Pancreas (tissue), 10 donors: ENCODE data around the gene CPN2. TPM values are rescaled to one million over a fixed set of nuclear protein-coding genes. Genes with fewer than 3 reads are reported as not detected.

Experiments
- ATAC-seq, 4 donors: fragments of 200-7000 bp; cut with Tn5 transposase; one replicate each; pipeline versions ENCODE4 v1.8.0 to v1.9.1; 2020; ENCODE audit warnings: mild to moderate bottlenecking in 4 of 4, moderate library complexity in 4 of 4
- DNase-seq, 6 donors: peaks; one replicate each; pipeline ENCODE4 v3.0.0-alpha.2; 2020
- FAIRE-seq: peaks from 2 replicates; lab custom pipeline; 2012; peaks lifted over from hg19 to GRCh38; lab: Jason Lieb, UNC
- H3K27ac ChIP-seq, 4 donors: fragments of 200-600 bp; sonication (generic); 1 replicate in 3 of 4; 2 replicates in 1 of 4; pipeline versions ENCODE4 v1.5.0 to v1.8.0; 2020
- H3K27me3 ChIP-seq, 4 donors: fragments of 200-600 bp; one replicate each; pipeline ENCODE4 v1.8.0; 2021
- H3K36me3 ChIP-seq, 3 donors: fragments of 200-600 bp; sonication (generic) in 1 of 3; one replicate each; pipeline versions ENCODE4 v1.5.0 to v1.8.0; 2020 to 2021
- H3K4me1 ChIP-seq, 3 donors: fragments of 200-600 bp; one replicate each; pipeline ENCODE4 v1.8.0; 2021
- H3K4me3 ChIP-seq, 4 donors: fragments of 200-600 bp; sonication (generic) in 2 of 4; one replicate each; pipeline versions ENCODE4 v1.5.0 to v1.8.0; 2020 to 2021
- H3K9me3 ChIP-seq, 4 donors: fragments of 200-600 bp; one replicate each; pipeline ENCODE4 v1.8.0; 2021
- WGBS, 2 donors: extraction: QIAGEN DNeasy Blood & Tissue Kit; methylation state at CpG; one replicate each; pipeline ENCODE4 v1.1.7; 2013; 5-methylcytosine and 5-hydroxymethylcytosine counted together
- intact Hi-C, 3 donors: fragments of 100-400 bp; cut with DNase I; formaldehyde crosslinking; loops; one replicate each; pipeline versions ENCODE4 v1.11.1 to v1.14.2; 2022
- polyA plus RNA-seq, 2 donors: library from polyadenylated mRNA; stranded (reverse); fragments of 200-250 nt; gene quantifications; one replicate each; pipeline ENCODE4 v1.2.3, GENCODE V29; 2013
- total RNA-seq, 6 donors: library from RNA; stranded (reverse); fragmentation: NEBNext Ultra II Directional in 4 of 6; extraction: Animal tissue kit (Norgen Biotek cat#: 25700) in 4 of 6; gene quantifications; one replicate each; pipeline versions ENCODE4 v1.2.1 to v1.2.4, GENCODE V29; 2021 to 2023
- TF ChIP-seq, protein P1 (sequence below), 4 donors: fragments of 200-600 bp; sonication (generic) in 3 of 4; IDR thresholded peaks; one replicate each; pipeline versions ENCODE4 v1.5.0 to v1.8.0; 2021; ENCODE audit warnings: antibody characterized with exemption in 4 of 4
- donor health status: healthy with polysubstance abuse.
- donor health status: DM: no; HTN: no; CAD: no; lungs with moderate emphysema.
- donor health status: DM: no; HTN: no; CAD: no.
- donor health status: control.
- donor health status: control.
- donor health status: Bipolar disorder and iron deficiency.
- donor health status: DM: yes; HTN: yes; CAD: no.
- donor health status: DM: no; HTN: no; CAD: no.
- donor health status: DM: no; HTN: no; CAD: no.
- donor health status: DM: yes; HTN: yes; CAD: no.

The CPN2 gene
- total and polyA plus RNA-seq, 8 donors: 0.09 TPM; not detected in 7

DNA sequence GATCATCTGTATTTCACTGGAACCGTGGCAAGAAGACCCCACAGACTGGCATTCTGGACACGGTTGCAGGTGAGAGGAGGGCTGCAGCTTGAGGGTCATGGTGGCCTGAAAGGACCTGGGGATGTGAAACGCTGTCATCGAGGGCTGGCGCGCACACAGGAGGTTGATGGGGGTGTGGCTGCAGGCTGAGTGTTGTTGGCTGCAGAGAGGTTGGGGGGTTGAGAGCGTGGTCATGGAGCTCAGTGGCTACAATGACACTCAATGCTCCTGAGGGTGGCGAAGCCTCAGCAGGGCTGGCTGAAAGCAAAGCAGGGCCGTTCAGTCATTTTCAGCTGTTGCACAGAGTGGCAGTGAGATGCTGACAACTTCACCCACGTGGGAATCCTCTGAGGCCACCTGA, 21.0 kb downstream of the CPN2 start:
- intact Hi-C loops: loop anchor here in 1 of 3 donors (5.0 kb wide), 1 partner anchor 77 kb away; no protein-coding TSS in a partner anchor
- no peak for FAIRE-seq
- no peaks in the 10 kb centered on the region for H3K9me3 ChIP-seq
- WGBS, 2 donors: 78 to 80% methylated on average over 10 of the region's 10 CpGs
- H3K27me3 ChIP-seq: peaks cover 0 to 3% (median 0%) of the 10 kb centered on the region in 4 donors
- H3K36me3 ChIP-seq: no peaks in the 10 kb centered on the region
- no peak overlapping the region for H3K27ac ChIP-seq
- H3K4me1 ChIP-seq: peaks cover 5 to 11% (median 6%) of the 10 kb centered on the region in 3 donors
- TF ChIP-seq, protein P1, sequence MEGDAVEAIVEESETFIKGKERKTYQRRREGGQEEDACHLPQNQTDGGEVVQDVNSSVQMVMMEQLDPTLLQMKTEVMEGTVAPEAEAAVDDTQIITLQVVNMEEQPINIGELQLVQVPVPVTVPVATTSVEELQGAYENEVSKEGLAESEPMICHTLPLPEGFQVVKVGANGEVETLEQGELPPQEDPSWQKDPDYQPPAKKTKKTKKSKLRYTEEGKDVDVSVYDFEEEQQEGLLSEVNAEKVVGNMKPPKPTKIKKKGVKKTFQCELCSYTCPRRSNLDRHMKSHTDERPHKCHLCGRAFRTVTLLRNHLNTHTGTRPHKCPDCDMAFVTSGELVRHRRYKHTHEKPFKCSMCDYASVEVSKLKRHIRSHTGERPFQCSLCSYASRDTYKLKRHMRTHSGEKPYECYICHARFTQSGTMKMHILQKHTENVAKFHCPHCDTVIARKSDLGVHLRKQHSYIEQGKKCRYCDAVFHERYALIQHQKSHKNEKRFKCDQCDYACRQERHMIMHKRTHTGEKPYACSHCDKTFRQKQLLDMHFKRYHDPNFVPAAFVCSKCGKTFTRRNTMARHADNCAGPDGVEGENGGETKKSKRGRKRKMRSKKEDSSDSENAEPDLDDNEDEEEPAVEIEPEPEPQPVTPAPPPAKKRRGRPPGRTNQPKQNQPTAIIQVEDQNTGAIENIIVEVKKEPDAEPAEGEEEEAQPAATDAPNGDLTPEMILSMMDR (IDR thresholded peaks at IDR 0.05): no peak
- no peak for DNase-seq
- ATAC-seq: no peak
- no peak overlapping the region for H3K4me3 ChIP-seq

DNA sequence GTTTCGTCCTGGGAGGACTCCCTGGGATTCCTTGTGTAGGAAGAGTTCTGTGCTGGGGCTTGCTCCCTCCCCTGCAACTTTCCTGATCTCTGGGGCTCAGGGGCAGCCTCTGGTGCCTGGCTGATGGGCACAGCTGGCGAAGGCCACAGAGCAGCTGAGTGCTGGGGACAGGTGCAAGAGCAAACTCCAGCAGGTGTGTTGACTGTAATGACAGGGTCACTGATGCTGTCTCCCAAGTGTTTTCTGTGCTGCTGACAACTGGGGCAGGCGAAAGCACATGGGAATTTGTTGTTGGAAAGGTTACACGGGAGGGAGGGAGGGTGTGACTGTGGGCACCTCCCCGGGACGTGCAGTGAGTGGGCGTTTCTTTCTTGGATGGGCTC, 21.6 kb downstream of the CPN2 start:
- H3K27me3 ChIP-seq: peaks cover 0 to 3% (median 0%) of the 10 kb centered on the region in 4 donors
- H3K36me3 ChIP-seq: no peaks in the 10 kb centered on the region
- TF ChIP-seq, protein P1 (IDR thresholded peaks at IDR 0.05): no peak
- H3K4me1 ChIP-seq: peaks cover 5 to 11% (median 6%) of the 10 kb centered on the region in 3 donors
- intact Hi-C loops: no loop called here
- ATAC-seq (no peak), FAIRE-seq (no peak), DNase-seq (peak in 1 of 6 donors; percentile 7)
- no peak overlapping the region for H3K4me3 ChIP-seq
- no peaks in the 10 kb centered on the region for H3K9me3 ChIP-seq
- WGBS, 2 donors: 79 to 82% methylated on average over 7 of the region's 7 CpGs
- no peak overlapping the region for H3K27ac ChIP-seq

DNA sequence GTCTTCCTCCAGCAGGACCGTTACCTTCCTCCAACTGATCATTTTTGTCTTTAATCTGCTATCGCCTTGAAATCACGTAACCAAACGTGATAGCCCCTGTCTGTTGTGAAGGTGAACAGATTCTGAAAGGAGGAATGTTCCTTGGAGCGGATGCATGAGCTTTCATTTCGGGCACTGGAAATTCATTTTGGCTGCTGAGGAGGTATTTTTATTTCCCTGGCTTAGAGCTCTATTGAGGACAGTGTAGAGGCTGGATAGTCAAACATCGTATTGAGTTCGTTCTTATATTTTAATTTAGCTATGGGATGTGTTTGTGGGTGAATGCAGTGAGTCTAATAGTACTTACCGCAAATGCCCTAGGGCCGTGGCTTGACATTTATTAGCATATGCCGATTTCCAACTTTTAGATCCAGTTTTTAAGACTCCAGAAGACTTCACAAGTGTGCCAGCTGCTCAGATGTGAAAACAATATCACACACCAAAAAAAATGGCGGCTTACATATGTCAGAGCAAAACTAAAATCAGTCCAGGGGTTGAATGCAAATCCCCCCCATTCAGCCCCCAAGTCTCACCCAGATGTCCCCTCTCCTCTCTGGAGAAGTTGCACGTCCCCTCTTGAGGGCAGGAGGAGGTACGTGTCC, 22.1 kb downstream of the CPN2 start:
- H3K9me3 ChIP-seq: no peaks in the 10 kb centered on the region
- DNase-seq: no peak
- intact Hi-C loops: no loop called here
- no peak overlapping the region for H3K27ac ChIP-seq
- FAIRE-seq: no peak
- WGBS, 2 donors: 84 to 86% methylated on average over 14 of the region's 14 CpGs
- H3K4me3 ChIP-seq: no peak overlapping the region
- H3K4me1 ChIP-seq: peaks cover 5 to 11% (median 6%) of the 10 kb centered on the region in 3 donors
- H3K36me3 ChIP-seq: no peaks in the 10 kb centered on the region
- peaks cover 0 to 3% (median 0%) of the 10 kb centered on the region in 4 donors for H3K27me3 ChIP-seq
- no peak for ATAC-seq
- TF ChIP-seq, protein P1 (IDR thresholded peaks at IDR 0.05): no peak

DNA sequence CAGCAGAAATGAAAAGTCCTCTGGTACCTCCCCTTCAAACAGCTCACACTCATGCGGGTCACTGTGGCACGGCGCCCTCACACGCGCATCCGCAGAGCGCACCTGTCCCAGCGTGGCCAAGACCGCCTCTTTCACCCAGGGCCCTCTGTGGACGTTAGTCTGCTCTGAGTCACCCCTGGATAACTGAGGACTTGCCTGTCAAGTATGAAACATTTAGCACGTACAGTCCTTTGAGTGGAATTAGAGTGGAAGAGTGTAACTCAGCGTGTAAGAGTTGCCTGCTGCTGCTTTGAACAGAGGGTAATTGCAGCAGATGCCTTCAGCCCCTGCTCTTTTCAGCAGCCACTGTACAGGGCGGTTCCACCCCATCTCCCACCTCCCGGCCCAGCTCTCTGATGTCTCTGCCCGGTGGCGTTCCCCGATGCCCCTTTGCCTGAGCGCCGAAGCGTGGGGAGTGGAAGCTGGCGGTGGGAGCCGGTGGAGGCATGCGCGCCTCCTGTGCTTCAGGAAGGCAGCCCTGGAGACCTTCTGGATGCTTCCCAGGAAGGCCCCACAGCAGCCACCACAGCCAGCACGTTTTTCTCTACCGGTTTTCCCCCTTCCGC, 23.0 kb downstream of the CPN2 start:
- TF ChIP-seq, protein P1 (IDR thresholded peaks at IDR 0.05): no peak
- peak in 1 of 6 donors; percentile 11 for DNase-seq
- no peaks in the 10 kb centered on the region for H3K9me3 ChIP-seq
- no peaks in the 10 kb centered on the region for H3K36me3 ChIP-seq
- H3K4me1 ChIP-seq: peaks cover 0 to 8% (median 5%) of the 10 kb centered on the region in 3 donors
- no peak for ATAC-seq
- intact Hi-C loops: no loop called here
- FAIRE-seq: no peak
- peaks cover 0 to 2% (median 0%) of the 10 kb centered on the region in 4 donors for H3K27me3 ChIP-seq
- no peak overlapping the region for H3K27ac ChIP-seq
- WGBS, 2 donors: 83% methylated on average over 27 of the region's 27 CpGs
- no peak overlapping the region for H3K4me3 ChIP-seq
